Measurements from ENCODE around the gene KAZN.

Gene KAZN

DNA sequence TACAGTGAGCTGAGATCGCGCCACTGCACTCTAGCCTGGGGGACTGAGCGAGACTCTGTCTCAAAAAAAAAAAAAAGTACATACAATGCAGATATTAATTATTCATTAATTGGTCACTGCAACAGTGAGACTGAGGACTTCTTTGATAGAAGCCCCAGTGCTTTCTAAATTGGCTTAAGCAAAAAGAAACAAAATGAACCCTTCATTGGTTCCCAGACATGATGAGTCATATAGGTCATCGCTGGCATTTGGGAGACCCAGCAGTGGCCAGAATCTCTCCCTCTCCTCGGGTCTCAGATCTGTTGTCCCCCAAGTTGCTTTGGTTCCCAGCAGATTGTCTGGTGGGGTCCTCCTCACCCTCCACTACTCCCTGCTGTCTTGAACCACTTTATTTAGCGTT, 144.9 kb downstream of the KAZN start:
- in situ Hi-C loops (cut with HindIII; ENCODE audit: low pct_ligation_motif_present, low pct_unique_long_range_greater_than_20kb, low sequenced_read_pairs) = no loop called here
- no peak for DNase-seq

DNA sequence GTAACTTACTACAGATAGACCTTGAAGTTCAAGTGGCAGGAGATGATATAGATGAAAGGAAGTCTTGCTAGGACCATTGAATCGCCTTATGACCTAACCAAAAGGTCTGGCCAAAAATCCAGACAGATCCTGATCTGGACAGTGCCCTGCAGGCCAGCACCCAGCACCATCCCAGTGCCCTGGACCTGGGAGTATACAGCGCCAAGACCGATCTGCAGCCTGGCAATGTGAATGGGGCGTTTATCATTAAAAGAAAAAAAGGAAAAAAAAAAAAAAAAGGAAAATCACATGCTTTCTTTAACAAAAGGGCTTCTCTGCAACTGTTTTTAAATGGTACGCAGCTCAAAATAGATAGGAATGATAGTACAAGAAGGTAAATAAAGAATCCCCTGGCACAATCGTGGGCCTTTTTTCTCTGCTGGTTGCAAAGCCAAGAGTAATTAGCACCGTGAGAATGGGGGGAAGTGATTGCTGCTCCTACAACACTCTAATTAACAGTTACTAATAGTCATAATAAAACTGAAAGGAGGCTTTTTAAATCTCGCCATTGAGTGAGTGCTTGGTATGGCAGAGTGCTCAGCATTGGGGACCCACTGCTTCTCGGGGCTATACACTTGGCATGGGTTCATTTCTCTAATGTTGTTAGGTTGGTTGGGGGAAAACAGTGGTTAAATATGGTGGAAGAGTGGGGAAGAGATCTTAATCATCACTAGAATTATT, 146.7 kb downstream of the KAZN start:
- DNase-seq = no peak
- in situ Hi-C loops (cut with HindIII; ENCODE audit: low pct_ligation_motif_present, low pct_unique_long_range_greater_than_20kb, low sequenced_read_pairs) = no loop called here

DNA sequence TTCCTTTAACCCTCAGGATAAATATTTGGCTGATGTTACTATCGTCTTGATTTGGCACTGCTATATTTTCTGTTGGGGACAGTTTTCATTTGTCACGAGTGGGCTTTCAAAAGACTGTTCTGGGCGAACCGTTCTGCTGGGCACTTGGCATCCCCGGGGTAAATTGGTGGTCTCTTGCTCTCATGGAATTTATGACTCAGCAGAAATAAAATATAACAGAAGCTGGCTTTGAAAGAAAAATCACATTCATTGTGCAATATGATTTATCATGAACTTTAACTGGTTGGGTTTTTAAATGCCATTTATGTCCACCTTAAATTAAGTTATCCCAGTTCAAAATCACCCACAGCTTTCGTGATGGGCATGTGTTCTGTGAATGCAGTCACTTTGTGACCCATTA, 147.3 kb downstream of the KAZN start:
- DNase-seq = no peak
- in situ Hi-C loops (cut with HindIII; ENCODE audit: low pct_ligation_motif_present, low pct_unique_long_range_greater_than_20kb, low sequenced_read_pairs) = no loop called here

DNA sequence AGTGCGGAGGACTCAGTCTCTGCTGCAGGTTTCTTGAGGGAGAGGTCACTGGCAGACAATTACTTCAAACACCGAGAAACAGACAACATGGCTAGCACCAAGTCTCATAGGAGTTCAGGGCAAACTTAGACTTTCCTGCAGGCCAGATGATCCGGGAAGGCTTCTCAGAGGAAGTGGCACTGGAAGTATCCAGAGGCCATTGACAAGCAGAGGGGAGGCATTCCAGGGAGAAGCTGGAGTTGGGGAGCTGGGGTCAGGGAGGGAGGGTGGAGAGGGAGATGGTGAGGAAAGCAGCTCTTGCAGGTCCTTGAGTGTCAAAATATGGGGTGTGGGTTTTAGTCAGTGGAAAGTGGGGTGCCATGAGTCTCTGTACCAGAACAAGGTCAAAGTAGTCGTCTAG, 147.9 kb downstream of the KAZN start:
- no peak for DNase-seq
- in situ Hi-C loops (cut with HindIII; ENCODE audit: low pct_ligation_motif_present, low pct_unique_long_range_greater_than_20kb, low sequenced_read_pairs) = no loop called here

DNA sequence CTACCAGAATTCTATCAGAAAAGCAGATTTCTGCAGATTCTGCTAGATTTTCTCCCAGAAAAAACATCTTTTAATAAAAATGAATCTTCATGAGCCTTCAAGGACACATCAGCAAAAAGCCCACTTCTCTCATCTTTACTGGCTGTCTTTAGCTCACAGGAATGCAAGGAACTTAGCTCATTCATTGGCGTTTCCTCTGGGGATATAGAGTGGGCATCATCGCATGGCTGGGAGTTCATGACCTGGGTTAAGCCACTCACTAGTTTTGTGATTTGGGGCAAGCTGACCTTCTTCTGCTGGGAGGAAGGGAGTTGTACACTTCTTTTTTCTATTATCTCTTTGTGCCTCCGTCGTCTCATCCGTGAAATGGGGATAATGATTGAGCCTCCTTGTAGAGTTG, 149.7 kb downstream of the KAZN start:
- DNase-seq = no peak
- in situ Hi-C loops (cut with HindIII; ENCODE audit: low pct_ligation_motif_present, low pct_unique_long_range_greater_than_20kb, low sequenced_read_pairs) = no loop called here

DNA sequence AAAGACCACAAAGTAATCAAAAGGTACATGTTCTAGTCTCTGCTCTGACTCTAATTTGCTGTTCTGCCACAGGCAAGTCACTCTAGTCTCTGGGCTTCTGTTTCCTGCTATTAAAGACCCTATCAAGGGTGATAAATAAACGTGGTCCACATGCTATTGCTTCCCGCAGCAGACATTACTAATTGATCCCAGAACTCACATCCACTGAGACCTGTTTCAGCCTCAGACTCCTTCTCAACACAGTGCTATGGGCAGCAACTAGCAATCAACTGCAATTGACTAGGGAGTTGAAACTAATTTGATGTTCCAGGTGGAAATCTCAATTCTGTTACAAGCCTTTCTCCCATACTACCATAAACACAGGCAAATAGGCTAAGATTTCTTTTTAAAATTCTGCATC, 150.5 kb downstream of the KAZN start:
- DNase-seq = no peak
- in situ Hi-C loops (cut with HindIII; ENCODE audit: low pct_ligation_motif_present, low pct_unique_long_range_greater_than_20kb, low sequenced_read_pairs) = no loop called here

DNA sequence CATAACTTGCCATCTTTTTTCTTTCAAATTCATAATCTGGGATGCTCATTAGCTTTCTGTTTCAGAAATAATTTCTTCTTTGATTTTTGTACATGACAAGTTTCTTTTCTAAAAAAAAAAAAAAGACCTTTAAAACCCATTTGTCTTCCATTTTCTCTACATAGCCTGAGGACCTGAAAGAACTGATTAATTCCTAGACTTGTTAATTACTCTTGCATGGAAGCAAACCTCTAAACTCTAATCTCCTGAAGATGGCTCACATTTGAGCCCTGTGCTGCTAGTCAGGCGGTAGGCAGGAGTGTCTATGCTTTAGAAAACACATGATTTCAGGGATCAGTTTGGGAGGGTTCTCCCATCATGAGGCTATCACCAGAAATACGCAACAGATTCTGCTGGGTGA, 152.0 kb downstream of the KAZN start:
- in situ Hi-C loops (cut with HindIII; ENCODE audit: low pct_ligation_motif_present, low pct_unique_long_range_greater_than_20kb, low sequenced_read_pairs) = no loop called here

DNA sequence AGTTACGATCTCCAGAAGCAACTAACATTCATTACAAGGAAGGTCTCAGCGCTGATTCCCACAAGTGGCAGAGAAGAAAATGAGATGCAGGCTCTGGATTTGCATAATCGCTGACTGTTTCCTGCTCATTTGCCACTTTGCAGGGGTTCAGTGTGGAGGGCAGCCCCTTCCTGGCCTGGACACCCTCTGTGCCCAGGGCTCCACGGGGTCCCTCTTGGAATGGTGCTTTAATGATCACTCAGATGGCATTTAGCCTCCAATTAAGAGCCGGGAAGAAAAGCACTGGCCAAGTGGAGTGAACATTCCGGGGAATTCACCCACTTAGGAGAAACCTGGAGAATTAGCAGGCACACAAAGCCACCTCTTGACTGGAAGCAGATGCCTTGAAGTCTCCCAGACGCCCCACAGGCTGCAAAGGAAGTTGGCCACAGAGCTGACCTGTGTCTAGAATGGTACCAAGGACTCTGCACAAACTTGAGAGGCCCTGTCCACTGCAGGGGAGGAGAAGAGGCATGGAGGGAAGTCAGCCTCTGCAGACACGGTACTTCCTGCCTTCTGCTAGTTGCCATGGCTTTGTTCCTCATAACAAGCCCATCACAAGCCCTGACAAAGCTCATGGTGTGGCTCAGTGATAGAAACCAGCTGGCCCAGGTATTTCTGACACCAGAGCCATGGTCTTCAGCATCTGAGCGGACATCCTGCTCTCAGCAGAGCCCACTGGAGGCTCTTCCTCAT, 157.2 kb downstream of the KAZN start:
- in situ Hi-C loops (cut with HindIII; ENCODE audit: low pct_ligation_motif_present, low pct_unique_long_range_greater_than_20kb, low sequenced_read_pairs) = no loop called here
- no peak for DNase-seq

More for the DNA sequence above, 152.0 kb downstream of the KAZN start:
- DNase-seq = no peak

DNA sequence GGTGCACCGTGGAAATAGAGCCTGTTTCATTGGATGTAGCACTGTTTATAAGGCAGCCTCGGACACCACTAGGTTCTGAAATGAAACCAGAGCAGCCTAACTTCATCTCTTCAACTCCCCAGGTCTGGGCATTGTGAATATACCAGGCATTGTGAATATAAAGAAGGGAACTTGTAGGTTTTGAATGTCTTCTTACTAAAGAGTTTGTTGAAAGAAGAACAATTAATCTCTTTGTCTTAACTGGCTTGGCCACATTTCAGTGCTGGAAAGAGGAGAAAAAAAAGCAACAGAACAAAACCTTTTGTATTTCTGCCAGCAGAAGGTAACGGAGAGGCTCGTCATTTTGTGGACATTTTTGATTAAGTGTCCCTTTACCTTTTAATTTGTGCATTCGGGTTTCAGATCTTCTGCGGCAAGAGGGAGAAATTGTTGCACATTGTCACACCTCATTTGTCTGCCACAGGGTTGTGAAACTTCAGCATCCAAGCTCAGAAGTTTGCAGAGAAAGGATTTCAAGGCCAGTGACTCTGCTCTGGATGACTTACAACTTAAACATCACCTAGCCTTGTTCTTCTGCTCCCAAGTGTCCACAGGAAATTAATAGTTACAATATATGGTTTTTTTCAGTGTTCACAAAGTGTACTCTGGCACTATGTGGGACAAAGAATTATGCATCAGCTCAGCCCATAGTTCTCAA, 158.3 kb downstream of the KAZN start:
- in situ Hi-C loops (cut with HindIII; ENCODE audit: low pct_ligation_motif_present, low pct_unique_long_range_greater_than_20kb, low sequenced_read_pairs) = no loop called here
- DNase-seq = no peak

DNA sequence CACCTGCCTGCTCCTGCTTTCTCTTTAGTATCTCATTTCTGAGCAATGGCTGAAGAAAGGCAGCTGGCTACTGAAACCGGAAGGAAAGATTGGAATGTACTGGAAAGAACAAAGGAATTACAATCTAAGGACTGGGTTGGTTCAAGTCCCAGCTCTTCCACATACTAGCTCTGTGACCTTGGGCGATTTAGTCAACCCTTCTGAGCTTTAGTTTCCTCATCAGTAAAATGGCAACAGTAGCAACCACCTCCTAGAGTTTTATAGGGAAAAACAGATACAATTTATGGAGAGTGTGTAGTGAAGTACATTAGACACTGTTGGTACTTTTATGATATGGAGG, 158.8 kb downstream of the KAZN start:
- DNase-seq = no peak
- in situ Hi-C loops (cut with HindIII; ENCODE audit: low pct_ligation_motif_present, low pct_unique_long_range_greater_than_20kb, low sequenced_read_pairs) = no loop called here

DNA sequence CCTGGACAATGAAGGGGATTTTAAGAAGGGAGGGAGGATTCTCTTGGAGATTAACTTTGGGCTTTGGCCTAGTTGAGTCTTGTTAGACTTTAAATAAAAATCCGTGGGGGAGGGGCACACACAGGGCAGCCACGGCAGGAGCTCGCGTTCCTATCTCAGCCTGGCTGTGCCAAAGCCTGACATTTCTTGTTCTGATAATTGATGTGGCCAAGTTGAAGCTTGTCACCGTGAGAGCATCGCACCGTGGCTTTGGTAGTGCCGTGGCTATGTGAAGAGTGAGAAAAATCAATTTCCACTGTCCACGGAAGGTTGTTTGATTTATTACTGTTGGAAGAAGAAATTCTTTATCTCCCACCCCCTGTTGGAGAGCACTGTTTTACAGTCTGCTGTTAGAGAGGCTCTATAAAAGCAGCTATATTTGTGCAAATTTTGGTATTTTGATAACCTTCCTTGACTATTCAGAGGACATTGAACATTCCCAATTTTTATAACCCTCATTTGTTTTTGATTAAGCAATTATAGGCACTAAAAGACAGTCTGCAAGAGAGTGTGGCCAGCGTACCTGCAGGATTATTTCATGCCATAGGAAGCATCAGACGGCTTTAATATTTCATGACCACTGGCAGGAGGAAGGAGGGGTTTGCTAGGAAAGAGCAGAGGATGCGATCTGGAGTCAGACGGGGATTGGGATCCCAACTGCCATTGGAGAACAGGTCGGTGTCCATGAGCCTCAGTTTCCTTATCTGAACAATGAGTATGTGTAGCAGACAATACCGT, 160.7 kb downstream of the KAZN start:
- DNase-seq = no peak
- in situ Hi-C loops (cut with HindIII; ENCODE audit: low pct_ligation_motif_present, low pct_unique_long_range_greater_than_20kb, low sequenced_read_pairs) = no loop called here

DNA sequence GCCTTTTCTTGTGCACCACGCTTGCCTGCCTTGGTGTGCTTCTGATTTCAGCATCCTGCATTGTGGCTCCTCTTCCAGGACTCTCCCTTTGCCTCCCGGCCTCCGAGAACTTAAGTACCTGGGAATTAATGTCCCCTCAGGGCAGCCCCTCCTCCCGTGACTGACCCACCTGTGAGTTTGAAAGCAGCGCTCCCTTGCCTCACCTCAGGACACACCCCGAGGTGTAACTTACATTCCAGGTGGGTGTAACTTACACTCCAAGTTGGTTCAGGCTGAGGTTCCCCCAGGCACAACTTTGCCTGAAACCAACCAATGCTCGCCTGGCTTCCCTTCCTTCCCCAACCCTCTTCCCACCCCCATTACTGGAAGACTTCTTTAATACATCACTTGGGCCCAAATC, 161.4 kb downstream of the KAZN start:
- no peak for DNase-seq
- in situ Hi-C loops (cut with HindIII; ENCODE audit: low pct_ligation_motif_present, low pct_unique_long_range_greater_than_20kb, low sequenced_read_pairs) = no loop called here

DNA sequence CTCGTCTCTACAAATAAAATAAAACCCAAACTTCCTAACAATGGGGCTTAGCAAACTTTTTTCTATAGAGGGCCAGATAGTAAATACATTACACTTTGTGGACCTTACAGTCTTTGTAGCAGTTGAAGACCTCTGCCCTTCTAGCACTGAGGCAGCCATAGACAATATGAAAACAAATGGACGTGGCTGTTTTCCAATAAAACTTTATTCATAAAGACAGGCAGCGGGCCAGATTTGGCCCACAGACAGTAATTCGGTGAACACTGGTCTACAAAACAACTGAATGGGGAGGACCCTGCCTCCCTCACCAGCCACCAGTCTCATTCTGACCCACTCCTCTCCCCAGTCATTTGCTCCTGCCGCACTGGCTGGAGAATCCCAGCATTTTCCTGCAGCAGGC, 162.3 kb downstream of the KAZN start:
- in situ Hi-C loops (cut with HindIII; ENCODE audit: low pct_ligation_motif_present, low pct_unique_long_range_greater_than_20kb, low sequenced_read_pairs) = no loop called here
- no peak for DNase-seq

DNA sequence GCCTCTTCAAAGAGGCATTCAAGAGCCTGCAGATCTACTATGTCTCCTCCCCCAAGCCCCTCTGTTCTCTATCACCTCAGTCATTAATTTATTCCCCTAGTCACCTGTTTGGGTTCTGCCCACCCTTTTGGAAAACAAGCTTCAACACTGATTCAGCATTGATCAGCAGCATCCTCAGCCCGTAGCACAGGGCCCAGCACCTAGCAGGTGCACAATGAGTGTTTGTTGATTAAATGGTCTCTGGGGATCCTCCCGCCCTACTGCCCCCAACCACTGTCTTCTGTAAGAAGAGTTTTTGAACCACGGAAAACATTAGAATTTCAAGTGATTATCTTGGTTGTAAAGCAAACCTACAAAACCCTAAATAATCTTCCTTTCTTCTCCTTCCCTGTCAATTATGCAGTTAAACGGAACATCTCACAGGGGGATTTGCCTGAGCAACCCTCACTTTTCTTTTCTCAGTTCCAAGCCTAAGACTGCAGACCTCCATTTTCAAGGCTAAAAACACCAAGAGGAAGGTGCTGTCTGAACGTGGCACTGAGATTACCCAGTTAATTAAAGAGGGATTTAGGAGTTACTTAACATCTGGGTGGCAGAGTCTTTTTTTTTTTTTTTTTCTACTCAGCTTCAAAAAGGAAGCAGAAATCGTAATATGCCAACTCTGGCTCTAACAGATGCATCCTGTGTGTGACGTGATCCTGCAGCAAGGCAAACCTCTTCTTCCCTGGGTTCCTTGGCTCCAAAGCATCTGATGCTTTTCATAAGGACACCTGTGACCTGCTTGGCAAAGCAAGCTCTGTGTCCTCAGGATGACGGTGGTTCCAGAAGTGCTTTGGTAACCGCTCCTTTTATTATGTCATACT, 163.0 kb downstream of the KAZN start:
- no peak for DNase-seq
- in situ Hi-C loops (cut with HindIII; ENCODE audit: low pct_ligation_motif_present, low pct_unique_long_range_greater_than_20kb, low sequenced_read_pairs) = no loop called here

DNA sequence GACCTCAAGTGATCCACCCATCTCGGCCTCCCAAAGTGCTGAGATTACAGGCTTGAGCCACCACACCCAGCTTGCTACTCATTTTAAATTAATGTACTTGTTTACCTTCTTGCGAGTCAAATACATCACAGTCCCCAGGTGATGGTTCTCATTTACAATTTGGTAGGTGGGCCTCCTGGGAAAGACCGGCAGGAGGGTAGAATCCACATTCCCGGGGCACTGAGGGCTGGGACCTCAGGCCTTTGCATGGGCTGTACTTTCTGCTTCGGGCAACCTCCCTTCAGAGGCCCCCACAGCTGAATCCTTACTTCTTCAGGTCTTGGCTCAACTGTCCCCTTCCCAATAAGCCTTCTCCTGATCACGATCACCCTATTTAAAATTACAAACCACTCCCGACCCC, 165.5 kb downstream of the KAZN start:
- no peak for DNase-seq
- in situ Hi-C loops (cut with HindIII; ENCODE audit: low pct_ligation_motif_present, low pct_unique_long_range_greater_than_20kb, low sequenced_read_pairs) = no loop called here

DNA sequence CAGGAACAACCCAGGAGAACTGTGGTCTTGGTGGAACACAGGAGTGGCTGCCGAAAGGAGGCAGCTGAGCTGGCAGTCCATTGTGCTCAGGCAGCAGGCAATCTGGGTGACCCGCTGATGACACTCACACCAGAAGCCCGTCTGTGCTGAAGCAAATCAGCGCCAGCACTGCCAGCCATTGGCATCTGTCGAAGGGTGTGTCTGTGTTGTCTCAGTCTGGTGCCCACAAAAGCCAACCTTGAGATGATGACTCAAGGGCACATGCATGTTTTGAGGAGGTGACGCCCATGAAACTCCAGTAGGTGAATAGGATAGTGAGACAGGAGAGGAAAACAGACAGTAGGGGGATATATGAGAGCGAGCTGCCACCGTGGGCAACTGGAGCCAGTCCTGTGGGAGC, 167.3 kb downstream of the KAZN start:
- in situ Hi-C loops (cut with HindIII; ENCODE audit: low pct_ligation_motif_present, low pct_unique_long_range_greater_than_20kb, low sequenced_read_pairs) = no loop called here
- no peak for DNase-seq

DNA sequence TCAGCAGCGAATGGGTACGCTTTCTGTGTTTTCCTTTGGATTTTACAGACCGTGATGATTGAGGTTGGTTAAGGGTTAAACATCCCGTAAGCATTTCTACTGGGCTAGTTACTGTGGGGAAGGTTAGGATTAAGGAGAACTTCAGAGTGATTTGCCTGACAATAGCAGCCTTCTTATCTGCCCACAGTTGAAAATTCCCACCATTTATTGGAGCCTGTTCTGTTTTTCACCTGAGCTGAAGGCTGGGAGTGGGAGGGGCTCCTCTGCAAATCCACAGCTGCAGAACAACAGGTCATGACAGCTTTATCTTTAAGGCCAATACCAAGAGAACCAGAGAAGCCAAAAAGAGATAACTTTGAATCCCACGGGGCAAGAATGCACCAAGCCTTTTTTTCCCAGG, 168.6 kb downstream of the KAZN start:
- in situ Hi-C loops (cut with HindIII; ENCODE audit: low pct_ligation_motif_present, low pct_unique_long_range_greater_than_20kb, low sequenced_read_pairs) = no loop called here

DNA sequence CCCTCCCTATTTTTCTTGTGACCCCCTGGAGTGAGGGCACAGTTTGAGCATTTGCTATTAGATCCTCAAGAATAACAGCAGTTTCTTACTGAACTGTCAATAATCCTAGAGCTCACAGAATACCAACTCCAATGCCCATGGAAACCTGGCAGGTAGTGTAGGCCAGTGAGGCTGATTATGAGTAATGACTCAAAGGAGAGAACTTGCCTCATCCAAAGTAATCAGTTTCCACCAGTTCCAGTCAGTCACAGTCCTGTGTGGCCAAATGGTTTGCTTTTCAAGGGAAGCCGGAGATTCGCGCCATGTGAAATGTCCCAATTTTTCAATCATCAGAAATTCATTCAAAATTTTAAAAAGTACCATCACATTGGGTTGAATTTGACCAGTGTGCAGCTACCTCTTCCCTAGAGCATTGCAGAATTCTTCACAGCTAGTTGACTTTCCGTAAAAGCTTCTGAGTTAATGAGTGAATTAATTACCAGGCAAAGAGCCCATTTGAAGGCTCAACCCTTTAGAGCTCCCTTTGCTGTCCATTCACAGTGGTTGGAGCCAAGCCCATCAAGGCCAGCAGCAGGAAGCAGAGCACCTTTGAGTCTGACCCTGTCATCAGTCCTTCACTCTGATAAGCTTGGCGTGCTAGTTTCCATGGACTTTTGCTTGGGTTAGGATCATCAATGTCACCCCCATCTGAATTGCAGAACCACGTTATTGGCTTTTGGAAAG, 170.3 kb downstream of the KAZN start:
- in situ Hi-C loops (cut with HindIII; ENCODE audit: low pct_ligation_motif_present, low pct_unique_long_range_greater_than_20kb, low sequenced_read_pairs) = no loop called here
- no peak for DNase-seq

More for the DNA sequence above, 168.6 kb downstream of the KAZN start:
- DNase-seq = no peak
